Activated CD4-positive, alpha-beta memory T cell treated with anti-CD3 and anti-CD28 coated beads, Interleukin-2, amount 10 ng/mL, durations not matched to agents 7 days and 5 days (primary cell): ENCODE data around the gene CD164L2. TPM values are rescaled to one million over a fixed set of nuclear protein-coding genes. Genes with fewer than 3 reads are reported as not detected.

Experiments
- CTCF ChIA-PET: fragments of 350-600 bp; sonication (Branson Sonifier 250); formaldehyde crosslinking; loops from one replicate; lab custom pipeline; 2021; ENCODE audit warnings: antibody characterized with exemption, inconsistent platforms; lab: Charles Lee
- POLR2A ChIA-PET: fragments of 350-600 bp; sonication (Branson Sonifier 250); formaldehyde crosslinking; loops from one replicate; lab custom pipeline; 2021; ENCODE audit warnings: antibody characterized with exemption; lab: Charles Lee
- DNase-seq: peaks from one replicate; pipeline ENCODE4 v3.0.0-alpha.2; 2020
- H3K27ac Mint-ChIP-seq: one replicate; pipeline ENCODE4 v1.8.0; 2021; ENCODE audit warnings: mild to moderate bottlenecking, mixed read lengths
- H3K27me3 Mint-ChIP-seq: one replicate; pipeline ENCODE4 v1.8.0; 2021; ENCODE audit warnings: mixed read lengths
- H3K36me3 Mint-ChIP-seq: one replicate; pipeline ENCODE4 v1.8.0; 2021; ENCODE audit warnings: low read depth, mixed read lengths
- H3K4me1 Mint-ChIP-seq: one replicate; pipeline ENCODE4 v1.8.0; 2021; ENCODE audit warnings: mixed read lengths
- H3K4me3 Mint-ChIP-seq: one replicate; pipeline ENCODE4 v1.8.0; 2021; ENCODE audit warnings: mild to moderate bottlenecking, mixed read lengths
- H3K9me3 Mint-ChIP-seq: one replicate; pipeline ENCODE4 v1.8.0; 2021; ENCODE audit warnings: mixed read lengths
- total RNA-seq, 2 experiments: library from RNA; stranded (reverse); gene quantifications; one replicate each; pipeline ENCODE4 v1.2.3, GENCODE V29; 2021

The CD164L2 gene
- total RNA-seq, 2 experiments from 2014 or later, result not detected

- Mint-ChIP-seq H3K4me1 (peaks cover 3% of the 10 kb centered on the region), H3K36me3 (peaks cover 15% of the 10 kb centered on the region), H3K9me3 (no peaks in the 10 kb centered on the region), H3K27me3 (no peaks in the 10 kb centered on the region), H3K4me3 (no peak overlapping the region), H3K27ac (no peak overlapping the region)
- ChIA-PET POLR2A (interaction anchor here (1.7 kb wide), 1 partner anchor 87 kb away, joined by 5 read pairs; the partner anchor contains the start of gene WASF2), CTCF (interaction anchor here (0.7 to 2.5 kb wide), 10 partner anchors 10 to 266 kb away, joined by 3 to 12 read pairs (median 3); partner anchors contain the start of gene AHDC1)
- no peak for DNase-seq
Observed at GRCh38 chr1:27403065-27403726, 20.1 kb upstream of the CD164L2 start.

- Mint-ChIP-seq H3K9me3 (no peaks in the 10 kb centered on the region), H3K4me3 (no peak overlapping the region), H3K27me3 (no peaks in the 10 kb centered on the region), H3K27ac (no peak overlapping the region), H3K4me1 (peaks cover 3% of the 10 kb centered on the region), H3K36me3 (peaks cover 6% of the 10 kb centered on the region)
- POLR2A ChIA-PET, result interaction anchor here (1.1 to 1.6 kb wide), 3 partner anchors 45 to 260 kb away, joined by 3 to 4 read pairs (median 4); partner anchors contain the start of gene WASF2
- CTCF ChIA-PET, result interaction anchor here (0.7 to 2.5 kb wide), 10 partner anchors 9 to 267 kb away, joined by 3 to 12 read pairs (median 4); partner anchors contain the start of gene AHDC1
- no peak for DNase-seq
Observed at GRCh38 chr1:27402349-27402754, 19.2 kb upstream of the CD164L2 start.

- CTCF ChIA-PET, result interaction anchor here (0.7 to 2.5 kb wide), 5 partner anchors 13 to 269 kb away, joined by 3 to 12 read pairs (median 4); no protein-coding TSS in a partner anchor
- H3K27ac Mint-ChIP-seq, result no peak overlapping the region
- peaks cover 3% of the 10 kb centered on the region for H3K4me1 Mint-ChIP-seq
- H3K36me3 Mint-ChIP-seq, result no peaks in the 10 kb centered on the region
- DNase-seq, result no peak
- H3K4me3 Mint-ChIP-seq, result no peak overlapping the region
- H3K27me3 Mint-ChIP-seq, result no peaks in the 10 kb centered on the region
- POLR2A ChIA-PET, result interaction anchor here (1.6 kb wide), 1 partner anchor 262 kb away, joined by 4 read pairs; no protein-coding TSS in a partner anchor
- no peaks in the 10 kb centered on the region for H3K9me3 Mint-ChIP-seq
Observed at GRCh38 chr1:27400963-27401341, 17.8 kb upstream of the CD164L2 start.

GRCh38 chr1:27400082-27400962 is 17.2 kb upstream of the CD164L2 start:
- Mint-ChIP-seq H3K4me3 (no peak overlapping the region), H3K9me3 (no peaks in the 10 kb centered on the region), H3K27ac (no peak overlapping the region), H3K27me3 (no peaks in the 10 kb centered on the region), H3K36me3 (no peaks in the 10 kb centered on the region), H3K4me1 (peaks cover 7% of the 10 kb centered on the region)
- DNase-seq, result no peak
- POLR2A ChIA-PET, result interaction anchor here (1.8 kb wide), 1 partner anchor 100 kb away, joined by 4 read pairs; no protein-coding TSS in a partner anchor
- CTCF ChIA-PET, result no interaction called here

GRCh38 chr1:27399251-27400025 is 16.3 kb upstream of the CD164L2 start:
- DNase-seq, result no peak
- Mint-ChIP-seq H3K9me3 (no peaks in the 10 kb centered on the region), H3K27me3 (no peaks in the 10 kb centered on the region), H3K27ac (no peak overlapping the region), H3K4me3 (no peak overlapping the region), H3K36me3 (no peaks in the 10 kb centered on the region), H3K4me1 (peaks cover 10% of the 10 kb centered on the region)
- CTCF ChIA-PET, result interaction anchor here (1.1 to 6.6 kb wide), 4 partner anchors 67 to 270 kb away, joined by 4 to 133 read pairs (median 4); no protein-coding TSS in a partner anchor
- POLR2A ChIA-PET, result interaction anchor here (1.8 kb wide), 1 partner anchor 99 kb away, joined by 4 read pairs; no protein-coding TSS in a partner anchor

GRCh38 chr1:27398405-27399149 is 15.4 kb upstream of the CD164L2 start:
- Mint-ChIP-seq H3K4me3 (no peak overlapping the region), H3K27ac (no peak overlapping the region), H3K4me1 (peaks cover 8% of the 10 kb centered on the region), H3K36me3 (no peaks in the 10 kb centered on the region), H3K9me3 (no peaks in the 10 kb centered on the region), H3K27me3 (no peaks in the 10 kb centered on the region)
- ChIA-PET CTCF (interaction anchor here (1.1 to 6.6 kb wide), 7 partner anchors 11 to 271 kb away, joined by 3 to 133 read pairs (median 4); no protein-coding TSS in a partner anchor), POLR2A (interaction anchor here (0.9 to 1.8 kb wide), 4 partner anchors 92 to 264 kb away, joined by 3 to 5 read pairs (median 4); no protein-coding TSS in a partner anchor)
- no peak for DNase-seq

- no peak overlapping the region for H3K4me3 Mint-ChIP-seq
Observed at GRCh38 chr1:27397749-27398148, 14.6 kb upstream of the CD164L2 start.

GRCh38 chr1:27397110-27397509 is 14.0 kb upstream of the CD164L2 start:
- ChIA-PET POLR2A (interaction anchor here (0.9 to 4.9 kb wide), 6 partner anchors 31 to 159 kb away, joined by 3 to 24 read pairs (median 4); partner anchors contain the start of gene MAP3K6), CTCF (interaction anchor here (0.7 to 6.6 kb wide), 13 partner anchors 19 to 272 kb away, joined by 3 to 133 read pairs (median 6); partner anchors contain the start of gene MAP3K6)
- Mint-ChIP-seq H3K27me3 (no peaks in the 10 kb centered on the region), H3K4me1 (peaks cover 16% of the 10 kb centered on the region), H3K27ac (no peak overlapping the region), H3K36me3 (no peaks in the 10 kb centered on the region), H3K9me3 (no peaks in the 10 kb centered on the region), H3K4me3 (no peak overlapping the region)
- no peak for DNase-seq

More at GRCh38 chr1:27397749-27398148, 14.6 kb upstream of the CD164L2 start:
- Mint-ChIP-seq H3K9me3 (no peaks in the 10 kb centered on the region), H3K27ac (no peak overlapping the region), H3K4me1 (peaks cover 12% of the 10 kb centered on the region), H3K36me3 (no peaks in the 10 kb centered on the region), H3K27me3 (no peaks in the 10 kb centered on the region)
- ChIA-PET CTCF (interaction anchor here (0.7 to 6.6 kb wide), 12 partner anchors 10 to 272 kb away, joined by 3 to 133 read pairs (median 4); partner anchors contain the start of gene MAP3K6), POLR2A (interaction anchor here (0.9 to 4.9 kb wide), 5 partner anchors 32 to 265 kb away, joined by 3 to 24 read pairs (median 4); partner anchors contain the start of gene MAP3K6)
- no peak for DNase-seq

GRCh38 chr1:27395441-27396195 is 12.5 kb upstream of the CD164L2 start:
- H3K36me3 Mint-ChIP-seq, result no peaks in the 10 kb centered on the region
- ChIA-PET CTCF (interaction anchor here (0.7 to 6.6 kb wide), 23 partner anchors 9 to 349 kb away, joined by 3 to 133 read pairs (median 4); partner anchors contain the start of genes AHDC1, CD164L2 and MAP3K6), POLR2A (interaction anchor here (0.6 to 4.9 kb wide), 10 partner anchors 30 to 261 kb away, joined by 3 to 24 read pairs (median 3); no protein-coding TSS in a partner anchor)
- DNase-seq, result peak; percentile 84
- no peak overlapping the region for H3K27ac Mint-ChIP-seq
- no peaks in the 10 kb centered on the region for H3K9me3 Mint-ChIP-seq
- peaks cover 23% of the 10 kb centered on the region for H3K4me1 Mint-ChIP-seq
- no peaks in the 10 kb centered on the region for H3K27me3 Mint-ChIP-seq
- no peak overlapping the region for H3K4me3 Mint-ChIP-seq

- ChIA-PET POLR2A (interaction anchor here (0.6 to 4.9 kb wide), 8 partner anchors 15 to 262 kb away, joined by 3 to 24 read pairs (median 3); no protein-coding TSS in a partner anchor), CTCF (interaction anchor here (0.6 to 6.6 kb wide), 22 partner anchors 9 to 349 kb away, joined by 3 to 133 read pairs (median 3); partner anchors contain the start of genes AHDC1, CD164L2, MAP3K6 and SYTL1)
- DNase-seq, result no peak
- H3K9me3 Mint-ChIP-seq, result no peaks in the 10 kb centered on the region
- H3K27me3 Mint-ChIP-seq, result no peaks in the 10 kb centered on the region
- H3K27ac Mint-ChIP-seq, result no peak overlapping the region
- H3K36me3 Mint-ChIP-seq, result no peaks in the 10 kb centered on the region
- H3K4me1 Mint-ChIP-seq, result peaks cover 23% of the 10 kb centered on the region
- H3K4me3 Mint-ChIP-seq, result no peak overlapping the region
Observed at GRCh38 chr1:27394925-27395324, 11.8 kb upstream of the CD164L2 start.
